ENCODE results near the gene TMEM270.

DNA sequence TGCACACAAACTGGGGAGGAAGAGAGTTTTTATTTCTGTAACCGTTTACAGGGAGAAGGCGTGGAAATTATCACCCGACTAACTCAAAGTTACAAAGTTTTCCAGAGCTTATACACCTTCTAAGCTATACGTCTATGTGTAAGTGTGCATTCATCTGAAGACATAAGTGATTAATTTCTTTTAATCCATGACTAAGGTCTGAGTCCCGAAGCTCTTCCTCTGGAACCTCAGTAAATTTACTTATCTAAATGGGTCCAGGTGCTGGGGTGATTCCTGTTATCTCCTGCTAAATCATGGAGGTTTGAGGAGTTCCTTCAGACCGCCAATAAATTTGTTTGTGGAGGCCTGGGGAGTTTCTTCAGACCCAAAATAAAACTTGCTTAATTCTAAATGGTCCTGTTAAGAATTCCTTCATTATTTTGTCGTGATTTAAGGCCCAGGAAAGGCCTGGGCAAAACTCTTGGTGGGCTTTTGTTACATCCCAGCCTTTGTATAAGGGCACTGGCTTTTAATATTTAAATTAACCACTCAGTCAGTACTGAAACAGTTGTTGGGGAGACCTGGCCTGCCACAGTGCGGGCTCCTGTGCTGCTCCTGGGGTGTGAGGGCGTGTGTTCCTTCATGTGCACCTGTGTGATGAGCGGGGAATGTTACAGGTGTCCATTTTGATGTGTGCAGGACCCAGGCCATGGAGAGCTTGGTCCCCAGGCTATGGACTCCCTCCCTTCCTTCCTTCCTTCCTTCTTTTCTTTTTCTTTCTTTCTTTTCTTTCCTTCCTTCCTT is 12.8 kb upstream of the TMEM270 start:
- TF ChIP-seq POLR2A (IDR thresholded peaks at IDR 0.05; ENCODE audit: borderline replicate concordance, extremely low read depth, insufficient read depth, insufficient read length) (no peak), YY1 (IDR thresholded peaks at IDR 0.05; ENCODE audit: extremely low read depth, insufficient replicate concordance, low read depth, low read length) (no peak), EZH2 (IDR thresholded peaks at IDR 0.05) (no peak)
- TF ChIP-seq, protein P1, sequence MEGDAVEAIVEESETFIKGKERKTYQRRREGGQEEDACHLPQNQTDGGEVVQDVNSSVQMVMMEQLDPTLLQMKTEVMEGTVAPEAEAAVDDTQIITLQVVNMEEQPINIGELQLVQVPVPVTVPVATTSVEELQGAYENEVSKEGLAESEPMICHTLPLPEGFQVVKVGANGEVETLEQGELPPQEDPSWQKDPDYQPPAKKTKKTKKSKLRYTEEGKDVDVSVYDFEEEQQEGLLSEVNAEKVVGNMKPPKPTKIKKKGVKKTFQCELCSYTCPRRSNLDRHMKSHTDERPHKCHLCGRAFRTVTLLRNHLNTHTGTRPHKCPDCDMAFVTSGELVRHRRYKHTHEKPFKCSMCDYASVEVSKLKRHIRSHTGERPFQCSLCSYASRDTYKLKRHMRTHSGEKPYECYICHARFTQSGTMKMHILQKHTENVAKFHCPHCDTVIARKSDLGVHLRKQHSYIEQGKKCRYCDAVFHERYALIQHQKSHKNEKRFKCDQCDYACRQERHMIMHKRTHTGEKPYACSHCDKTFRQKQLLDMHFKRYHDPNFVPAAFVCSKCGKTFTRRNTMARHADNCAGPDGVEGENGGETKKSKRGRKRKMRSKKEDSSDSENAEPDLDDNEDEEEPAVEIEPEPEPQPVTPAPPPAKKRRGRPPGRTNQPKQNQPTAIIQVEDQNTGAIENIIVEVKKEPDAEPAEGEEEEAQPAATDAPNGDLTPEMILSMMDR (IDR thresholded peaks at IDR 0.05 in 2 of 3, conservative IDR thresholded peaks at IDR 0.05 in 1 of 3; ENCODE audit: borderline replicate concordance in 1 of 3, insufficient read depth in 1 of 3, low read depth in 2 of 3, low read length in 2 of 3), result no peak

Measured in HCT116 (cell line).